HG02763 (cell line): ENCODE results near the gene CD3G.
"Not testable (repeated sequence)": the region's sequence is repeated elsewhere in the genome, so short reads cannot be mapped to it uniquely, and the experiment has no call there.

Experiments
- ATAC-seq: cut with Tn5 transposase; IDR thresholded peaks from one replicate; pipeline ENCODE4 v1.9.1; 2021; ENCODE audit warnings: mild to moderate bottlenecking, moderate library complexity; ENCODE audit not compliant: unreplicated experiment

Gene CD3G

GRCh38 chr11:118375978-118376377 lies 31.8 kb downstream of the CD3G start:
- no peak for ATAC-seq

- no peak for ATAC-seq
Observed at GRCh38 chr11:118379497-118379896, 35.4 kb downstream of the CD3G start.

- ATAC-seq: no peak
Observed at GRCh38 chr11:118380571-118380970, 36.4 kb downstream of the CD3G start.

- no peak for ATAC-seq
Observed at GRCh38 chr11:118382954-118383353, 38.8 kb downstream of the CD3G start.

- ATAC-seq: no peak
Observed at GRCh38 chr11:118383657-118384056, 39.5 kb downstream of the CD3G start.

GRCh38 chr11:118396097-118396501 lies 52.0 kb downstream of the CD3G start:
- no peak for ATAC-seq

- no peak for ATAC-seq
Observed at GRCh38 chr11:118397448-118397847, 53.3 kb downstream of the CD3G start.

GRCh38 chr11:118398791-118399559 lies 54.8 kb downstream of the CD3G start:
- no peak for ATAC-seq

GRCh38 chr11:118401151-118401879 lies 57.2 kb downstream of the CD3G start, which contains the start of gene ATP5MG:
TSS of gene ATP5MG (plus strand) at chr11:118401606. CDS start at chr11:118401666, 60 bp downstream.
- ATAC-seq: peak; percentile 64

GRCh38 chr11:118401880-118402590 lies 57.9 kb downstream of the CD3G start:
- no peak for ATAC-seq

- ATAC-seq: not testable (repeated sequence)
Observed at GRCh38 chr11:118402594-118402993, 58.5 kb downstream of the CD3G start.
